ENCODE measurements around the gene PNRC1. TPM values are rescaled to one million over a fixed set of nuclear protein-coding genes. Genes with fewer than 3 reads are reported as not detected.
"Not testable (repeated sequence)": the region's sequence is repeated elsewhere in the genome, so short reads cannot be mapped to it uniquely, and the experiment has no call there.

The PNRC1 gene
- total and polyA plus RNA-seq, 2 experiments from 2014 or later: 35.0 to 38.6 TPM

GRCh38 chr6:89033461-89033860 is 47.1 kb upstream of the PNRC1 start (continued):
- TF ChIP-seq REST (IDR thresholded peaks at IDR 0.05; ENCODE audit: unreplicated experiment): no peak
- no peak for TF ChIP-seq ZNF114 (CRISPR knock-in tag; IDR thresholded peaks at IDR 0.05)
- no peak for TF ChIP-seq STAT1 (IDR thresholded peaks at IDR 0.05; ENCODE audit: unreplicated experiment)
- no peak for TF ChIP-seq ZNF331 (CRISPR knock-in tag; IDR thresholded peaks at IDR 0.05; ENCODE audit: low read depth)
- TF ChIP-seq EZH2phosphoT487 (IDR thresholded peaks at IDR 0.05; ENCODE audit: unreplicated experiment): no peak
- TF ChIP-seq POLR2AphosphoS5 (IDR thresholded peaks at IDR 0.05; ENCODE audit: low read depth): no peak

- H2AFZ ChIP-seq; H3K9me2 ChIP-seq (ENCODE audit: insufficient read depth); H3K27ac ChIP-seq (ENCODE audit: low read depth); H4K20me1 ChIP-seq (replicated peaks; ENCODE audit: insufficient read depth); H3F3A ChIP-seq (replicated peaks; ENCODE audit: low read depth); H3K4me3 Mint-ChIP-seq; ATAC-seq; H3K4me3 ChIP-seq; H3K27ac Mint-ChIP-seq; DNase-seq (ENCODE audit: low spot score); H3K79me2 ChIP-seq (replicated peaks; ENCODE audit: insufficient read depth); H3K27me3 Mint-ChIP-seq (ENCODE audit: insufficient read depth, low read depth, poor library complexity); H3K27me3 ChIP-seq (ENCODE audit: insufficient read depth); H3K4me2 ChIP-seq: not testable (repeated sequence)
- Histone ChIP-seq H3K4me1 (ENCODE audit: insufficient read depth) (peaks cover 15% of the 10 kb centered on the region), H3K36me3 (ENCODE audit: insufficient read depth) (peaks cover 11% of the 10 kb centered on the region; the same call in 1 of the 2 replicates)
- H3K4me1 Mint-ChIP-seq: peaks cover 19% of the 10 kb centered on the region
- peaks cover 19% of the 10 kb centered on the region for H3K36me3 Mint-ChIP-seq (ENCODE audit: low read depth)
- H3K9me3 Mint-ChIP-seq: peaks cover 27% of the 10 kb centered on the region
These were observed 46.4 kb upstream of the PNRC1 start for GRCh38 chr6:89034116-89034515.

- Histone ChIP-seq H4K20me1 (replicated peaks; ENCODE audit: insufficient read depth) (no peaks in the 10 kb centered on the region), H3K36me3 (ENCODE audit: insufficient read depth) (peaks cover 11% of the 10 kb centered on the region; the same call in 1 of the 2 replicates), H3K79me2 (replicated peaks; ENCODE audit: insufficient read depth) (no peaks in the 10 kb centered on the region), H3K27me3 (ENCODE audit: insufficient read depth) (no peaks in the 10 kb centered on the region), H3K4me1 (ENCODE audit: insufficient read depth) (peaks cover 15% of the 10 kb centered on the region), H3K4me2 (peak overlapping the region; percentile 43; the same call in 1 of the 2 replicates), H3K27ac (ENCODE audit: low read depth) (peak overlapping the region; percentile 59; the same call in 1 of the 2 replicates), H3F3A (replicated peaks; ENCODE audit: low read depth) (no peaks in the 10 kb centered on the region), H3K9me2 (ENCODE audit: insufficient read depth) (peaks cover 2% of the 10 kb centered on the region; the same call in 1 of the 2 replicates), H3K4me3 (no peak overlapping the region), H2AFZ (peak overlapping the region; percentile 74; the same call in 1 of the 2 replicates)
- TF ChIP-seq STAT1 (IDR thresholded peaks at IDR 0.05; ENCODE audit: unreplicated experiment) (no peak), ZNF331 (CRISPR knock-in tag; IDR thresholded peaks at IDR 0.05; ENCODE audit: low read depth) (no peak), POLR2AphosphoS5 (IDR thresholded peaks at IDR 0.05; ENCODE audit: low read depth) (no peak), REST (IDR thresholded peaks at IDR 0.05; ENCODE audit: unreplicated experiment) (no peak), CREB1 (CRISPR knock-in tag; IDR thresholded peaks at IDR 0.05; ENCODE audit: low read depth) (no peak), EZH2 (IDR thresholded peaks at IDR 0.05; ENCODE audit: low read depth, unreplicated experiment) (no peak), ZNF114 (CRISPR knock-in tag; IDR thresholded peaks at IDR 0.05) (no peak)
- ATAC-seq (peak; percentile 79), DNase-seq (ENCODE audit: low spot score) (no peak)
- H3K4me1 Mint-ChIP-seq: peaks cover 19% of the 10 kb centered on the region
- no peak overlapping the region for H3K4me3 Mint-ChIP-seq
- no peaks in the 10 kb centered on the region for H3K27me3 Mint-ChIP-seq (ENCODE audit: insufficient read depth, low read depth, poor library complexity)
- peaks cover 28% of the 10 kb centered on the region for H3K9me3 Mint-ChIP-seq
- peaks cover 19% of the 10 kb centered on the region for H3K36me3 Mint-ChIP-seq (ENCODE audit: low read depth)
- H3K27ac Mint-ChIP-seq: no peak overlapping the region
These were observed 45.8 kb upstream of the PNRC1 start for GRCh38 chr6:89034586-89035251.

All from GM23338 (cell line).